NCI-H2029 (cell line): ENCODE data around the gene PTPRG.

Experiments
- DNase-seq: peaks from one replicate; lab custom pipeline; 2025; lab: John Stamatoyannopoulos, UW

PTPRG gene

DNA sequence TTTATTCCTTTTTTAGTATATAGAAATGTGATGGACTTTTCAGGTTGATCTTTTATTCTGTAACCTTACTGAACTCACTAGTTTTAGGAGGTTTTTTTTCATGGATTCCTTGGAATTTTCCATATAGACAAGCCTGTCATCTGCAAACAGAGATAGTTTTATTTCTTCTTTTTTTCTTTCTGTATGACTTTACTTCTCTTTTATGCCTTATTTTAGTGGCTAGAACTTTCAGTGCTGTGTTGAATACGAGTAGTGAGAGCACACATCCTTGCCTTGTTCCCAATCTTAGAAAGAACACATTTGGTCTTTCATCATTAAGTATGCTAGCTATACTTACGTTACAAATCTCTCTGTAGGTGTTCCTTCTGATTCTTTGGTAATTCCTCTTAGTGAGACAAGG lies 336.5 kb downstream of the PTPRG start:
- DNase-seq = no peak

DNA sequence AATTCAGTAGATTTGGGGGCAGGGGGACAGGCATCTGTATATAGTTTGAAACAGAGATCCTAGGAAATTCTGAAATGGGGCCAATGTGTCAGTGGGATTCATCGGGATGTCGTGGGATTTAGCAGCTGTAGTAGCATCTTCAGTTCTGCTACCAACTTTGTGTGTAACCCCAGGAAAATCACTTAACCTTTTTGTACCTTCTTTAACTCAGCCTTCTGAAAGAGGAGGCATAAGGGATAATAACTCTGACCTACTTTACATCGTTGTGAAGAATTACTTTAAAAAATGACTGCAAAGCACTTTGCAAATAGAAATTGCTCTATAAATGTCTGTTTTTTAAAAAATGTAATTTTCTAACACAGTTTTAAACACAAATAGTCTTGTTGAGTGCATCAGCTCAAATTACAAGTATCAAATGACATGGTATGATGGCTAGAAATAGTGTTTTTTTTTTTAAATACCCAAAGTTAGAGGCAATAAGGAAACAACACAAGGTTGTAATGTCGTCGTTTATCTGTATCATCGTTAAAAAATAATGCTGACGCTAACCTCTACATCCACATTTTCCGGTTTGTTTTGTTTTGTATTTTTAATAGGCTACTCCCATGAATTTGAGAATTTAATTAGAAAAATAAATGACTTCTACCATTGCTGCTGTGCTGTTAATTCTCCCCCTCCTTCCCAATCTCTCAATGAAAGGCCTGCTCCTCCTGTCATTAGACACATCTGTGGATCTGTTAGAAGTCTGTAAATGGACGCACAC lies 338.5 kb downstream of the PTPRG start:
- DNase-seq = no peak

DNA sequence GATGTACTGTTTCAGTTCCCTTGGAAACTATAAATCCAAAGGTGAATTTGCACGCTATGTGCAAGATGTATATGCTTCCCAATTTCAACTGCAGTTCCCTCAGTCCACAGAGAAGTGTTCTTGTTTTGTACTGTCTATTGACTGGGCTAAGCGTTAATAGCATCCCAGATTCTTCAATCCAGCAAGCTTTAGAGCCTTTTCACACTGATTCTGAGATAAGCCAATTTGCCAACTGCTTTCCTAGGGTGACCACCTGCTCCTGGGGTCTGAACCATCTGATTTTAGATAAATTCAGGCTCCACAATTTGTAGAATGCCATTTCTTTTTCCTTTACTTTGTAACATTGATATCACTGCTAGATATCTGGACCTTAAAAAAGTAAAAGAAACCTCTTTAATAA lies 340.1 kb downstream of the PTPRG start:
- DNase-seq = no peak

DNA sequence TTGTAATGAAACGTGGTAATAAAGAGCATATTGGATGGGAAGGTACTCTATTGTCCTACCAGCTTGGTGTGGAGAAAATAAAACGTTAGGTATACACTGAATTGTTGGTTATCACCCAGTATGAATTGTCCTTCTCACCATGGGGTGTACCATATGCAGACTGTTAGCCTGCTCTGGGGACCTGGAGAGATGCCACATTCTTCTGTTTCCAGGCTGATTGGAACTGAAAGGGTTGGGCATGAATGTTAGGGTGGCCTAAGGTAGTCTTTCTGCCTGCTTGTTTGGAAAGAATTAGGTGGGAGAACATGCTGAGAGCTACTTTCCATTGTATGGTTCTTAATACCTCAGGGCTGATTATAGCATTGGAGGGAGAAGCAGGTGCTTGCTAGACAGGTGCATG lies 340.6 kb downstream of the PTPRG start:
- no peak for DNase-seq

DNA sequence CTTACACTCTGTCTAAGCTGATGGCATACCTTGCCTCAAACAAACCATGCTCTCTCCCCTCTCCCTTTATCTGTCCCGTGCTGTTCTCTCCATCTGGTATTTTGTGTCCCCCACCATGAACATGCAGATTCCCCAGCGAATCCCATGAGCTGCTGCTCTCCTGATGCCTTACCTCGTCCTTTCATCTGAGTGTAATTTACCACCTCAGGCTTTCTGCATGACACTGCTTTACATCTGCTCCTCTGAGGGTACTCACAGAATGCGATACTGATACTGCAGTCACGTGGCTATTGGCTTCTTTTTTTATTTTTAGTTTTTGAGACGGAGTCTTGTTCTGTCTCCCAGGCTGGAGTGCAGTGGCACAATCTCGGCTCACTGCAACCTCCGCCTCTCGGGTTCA lies 341.7 kb downstream of the PTPRG start:
- DNase-seq = no peak

DNA sequence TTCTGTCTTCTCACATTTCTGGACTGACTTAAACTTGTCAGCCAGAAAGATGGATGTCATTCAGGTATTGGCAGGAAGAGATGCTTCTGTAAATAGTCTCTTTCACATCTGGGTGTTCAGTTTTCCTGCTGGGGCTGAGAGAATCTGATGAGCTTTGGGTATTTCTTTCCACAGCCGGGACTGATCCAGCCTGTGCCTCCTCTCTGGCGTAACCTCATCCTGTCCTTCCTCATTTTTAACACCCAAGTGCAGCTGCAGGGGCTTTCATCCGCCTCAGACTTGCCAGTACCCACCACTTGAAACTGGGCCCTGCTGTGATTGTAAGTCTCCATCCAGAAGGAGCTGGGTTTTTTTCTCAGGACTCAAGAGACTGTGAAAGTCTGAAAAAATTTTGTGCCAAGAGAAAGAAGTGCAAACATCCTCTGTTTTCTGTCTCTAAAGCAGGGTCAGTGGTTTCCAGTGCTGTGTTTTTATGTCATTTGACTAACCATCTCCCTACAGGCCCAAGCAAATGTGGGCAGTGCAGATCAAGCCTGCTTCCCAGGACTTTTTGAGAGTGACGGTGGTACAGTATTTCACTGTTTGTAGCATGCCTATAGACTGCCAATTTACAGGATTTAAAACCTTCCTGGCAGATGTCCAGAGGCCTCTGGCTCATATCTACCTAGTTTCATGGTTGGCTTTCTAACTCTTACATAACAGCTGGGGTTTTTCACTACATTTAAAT lies 342.7 kb downstream of the PTPRG start:
- DNase-seq = no peak

DNA sequence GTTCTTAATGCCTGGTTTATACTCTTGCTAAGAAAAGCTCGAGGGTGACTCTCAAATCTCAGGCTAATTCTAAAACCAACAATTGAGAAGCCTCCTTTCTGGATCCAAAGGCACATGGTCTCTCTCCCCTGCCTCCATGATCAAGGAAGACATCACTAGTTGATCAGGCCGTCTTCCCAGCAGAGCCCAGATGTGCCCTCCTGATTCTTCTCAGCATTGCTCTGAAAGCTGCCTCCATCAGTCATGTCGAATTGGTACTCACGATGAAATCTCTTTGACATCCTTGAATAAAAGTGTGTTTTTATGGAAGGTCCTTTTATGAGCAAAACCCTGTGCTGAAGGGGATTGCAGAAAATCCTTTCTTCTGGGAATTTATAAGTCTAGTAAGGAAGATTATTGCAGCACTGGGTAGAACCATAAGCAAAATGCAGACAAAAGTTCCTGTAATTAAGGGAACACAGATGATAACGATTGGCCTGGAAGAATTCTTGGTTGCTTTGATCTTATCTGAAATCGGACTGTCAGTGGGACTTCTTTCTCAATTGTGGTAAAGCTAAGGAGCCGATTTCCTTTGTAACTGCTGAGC lies 345.9 kb downstream of the PTPRG start:
- DNase-seq = no peak

DNA sequence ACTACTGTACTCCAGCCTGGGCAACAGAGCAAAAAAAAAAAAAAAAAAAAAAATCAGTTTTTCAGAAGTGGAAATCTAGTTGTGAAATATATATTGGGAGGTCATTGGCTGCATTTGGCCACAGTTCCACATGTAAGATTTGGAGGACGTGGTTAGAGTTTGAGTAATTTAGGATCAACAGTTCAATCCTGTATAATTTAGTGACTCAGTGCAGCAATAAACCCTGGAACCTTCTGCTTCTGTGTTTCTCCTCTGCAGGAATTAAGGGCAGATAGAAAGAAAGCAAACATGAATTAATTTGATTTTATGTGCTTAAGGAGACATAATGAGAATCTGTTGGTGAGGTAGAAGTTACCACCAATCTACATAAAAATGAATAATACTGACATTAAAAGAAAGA lies 347.0 kb downstream of the PTPRG start:
- DNase-seq = no peak

DNA sequence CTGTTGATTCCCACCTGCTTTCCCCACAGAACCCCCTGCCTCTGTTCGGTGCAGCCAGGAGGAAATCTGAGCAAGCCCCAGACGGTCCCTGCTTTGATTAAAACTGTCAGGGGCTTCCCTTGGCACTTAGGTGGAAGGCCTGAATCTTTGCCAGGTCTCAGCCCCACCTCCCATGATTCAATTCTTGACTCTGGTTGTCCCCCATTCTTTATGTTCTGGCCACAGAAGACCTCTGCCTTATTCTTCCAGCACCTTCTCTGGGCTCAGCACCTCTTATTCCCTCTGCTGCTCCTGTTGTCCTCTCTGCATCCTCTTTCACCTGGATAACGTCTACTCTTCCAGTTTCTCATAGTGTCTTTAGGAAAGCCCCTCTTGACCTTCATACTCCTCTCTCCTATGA lies 349.4 kb downstream of the PTPRG start:
- no peak for DNase-seq

DNA sequence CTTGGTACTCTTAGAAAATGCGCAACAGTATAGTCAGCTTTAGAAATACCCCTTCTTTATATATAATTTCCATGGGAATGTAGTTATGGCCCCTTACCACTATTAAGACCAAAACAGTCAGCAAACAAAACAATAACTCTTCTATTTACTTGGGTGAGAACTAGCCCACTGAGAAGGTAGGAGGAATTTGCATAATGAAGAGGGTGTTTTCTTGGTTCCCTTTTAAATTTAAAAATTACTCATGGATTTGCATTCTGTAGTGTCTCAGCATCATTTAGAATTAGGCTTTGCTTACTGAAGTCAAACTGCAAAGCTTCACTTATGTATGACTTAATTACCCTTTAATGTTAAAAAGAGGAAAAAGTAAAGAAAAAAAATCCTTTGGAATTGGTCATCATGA lies 350.8 kb downstream of the PTPRG start:
- DNase-seq = no peak

DNA sequence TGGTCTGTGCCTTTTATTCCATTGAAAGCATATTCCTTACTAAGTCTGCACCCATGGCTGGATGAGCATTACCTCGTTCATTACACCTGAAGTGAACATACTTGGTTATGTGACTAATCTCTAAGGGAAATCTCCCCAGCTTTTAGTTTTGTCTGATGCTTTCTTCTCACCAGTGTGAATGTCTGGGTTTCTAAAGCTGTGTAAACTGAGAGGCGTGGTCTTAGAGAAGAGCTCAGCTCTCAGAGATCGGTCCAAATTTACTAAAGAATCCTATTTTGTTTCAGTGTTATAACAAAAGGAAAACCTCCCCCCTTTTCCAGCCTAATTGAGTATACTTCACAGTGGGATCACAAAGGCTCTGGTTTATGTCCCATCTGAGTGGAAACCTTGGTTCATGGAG lies 352.3 kb downstream of the PTPRG start:
- no peak for DNase-seq

DNA sequence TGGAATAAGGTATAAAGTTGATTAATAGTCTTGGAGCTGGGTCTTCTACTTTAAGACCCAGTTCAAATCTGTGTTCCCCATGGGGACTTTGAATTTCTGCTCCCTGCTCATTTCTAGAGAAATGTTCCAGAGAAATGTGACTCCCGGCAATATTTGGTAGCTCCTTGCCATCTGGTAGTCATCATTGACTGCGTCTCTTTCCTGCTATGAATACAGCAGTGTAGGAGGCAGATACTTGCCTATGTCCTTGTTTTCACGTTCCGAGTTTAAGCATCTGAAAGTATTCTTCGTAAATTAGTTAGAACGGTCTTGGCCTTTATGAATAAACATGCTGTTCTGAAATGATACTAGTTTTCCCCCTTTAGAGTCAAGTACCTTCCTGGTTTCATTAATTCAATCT lies 352.9 kb downstream of the PTPRG start:
- DNase-seq = no peak

DNA sequence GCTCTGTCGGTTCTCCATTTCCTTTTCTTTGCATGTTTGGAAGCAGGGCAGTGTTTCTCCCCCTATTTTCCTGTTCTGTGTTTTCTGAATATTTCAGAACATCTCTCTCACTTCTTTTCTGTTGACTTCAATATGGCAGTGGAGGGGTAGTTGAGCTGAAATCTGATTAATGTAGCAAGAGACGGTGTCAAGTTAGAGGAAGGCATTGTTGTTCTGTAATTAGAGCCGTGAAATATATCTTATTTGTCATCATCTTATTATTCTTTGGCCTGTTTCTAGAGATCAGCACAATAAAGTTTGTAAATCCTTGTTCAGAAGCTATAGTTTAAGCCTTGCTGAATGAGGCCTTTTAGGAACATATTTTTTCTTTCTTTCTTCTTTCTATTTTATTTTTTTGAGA lies 353.9 kb downstream of the PTPRG start:
- no peak for DNase-seq

DNA sequence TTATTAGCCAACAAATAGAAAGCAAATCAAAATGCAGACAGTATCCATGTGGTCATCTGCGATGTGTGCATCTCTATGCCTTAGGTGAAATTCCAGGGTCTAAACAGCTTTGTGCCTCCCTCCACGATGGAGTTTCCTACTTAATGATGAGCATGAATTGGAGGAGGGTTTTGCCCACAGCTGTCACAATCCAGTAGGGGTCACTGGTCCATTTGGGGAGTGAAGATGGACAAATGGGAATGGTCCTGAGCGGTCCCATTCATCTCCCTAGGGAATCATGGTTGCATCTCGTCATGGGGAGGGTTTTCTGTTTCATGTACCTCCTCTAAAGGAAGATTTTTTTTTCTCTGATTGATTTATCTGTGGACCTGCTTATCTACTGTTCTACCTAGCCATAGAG lies 358.0 kb downstream of the PTPRG start:
- no peak for DNase-seq

DNA sequence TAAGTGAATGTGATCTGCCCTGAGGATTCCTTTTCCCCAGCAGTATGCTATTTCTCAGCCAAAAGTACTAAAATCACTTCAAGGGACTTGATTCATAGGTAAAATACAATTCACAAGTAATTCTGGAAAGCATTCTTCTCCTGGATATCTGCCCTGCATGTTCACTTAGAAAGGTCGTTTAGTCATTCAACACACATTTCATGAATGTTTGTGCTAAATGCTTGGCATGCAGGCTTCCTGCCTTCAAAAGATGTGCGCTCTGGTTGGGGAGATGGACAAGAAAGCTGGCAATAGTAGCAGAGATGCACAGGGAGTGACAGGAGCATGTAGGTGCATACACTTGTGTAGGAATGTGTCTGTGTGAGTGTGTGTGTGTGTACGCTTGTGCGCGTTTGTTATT lies 360.7 kb downstream of the PTPRG start:
- no peak for DNase-seq

DNA sequence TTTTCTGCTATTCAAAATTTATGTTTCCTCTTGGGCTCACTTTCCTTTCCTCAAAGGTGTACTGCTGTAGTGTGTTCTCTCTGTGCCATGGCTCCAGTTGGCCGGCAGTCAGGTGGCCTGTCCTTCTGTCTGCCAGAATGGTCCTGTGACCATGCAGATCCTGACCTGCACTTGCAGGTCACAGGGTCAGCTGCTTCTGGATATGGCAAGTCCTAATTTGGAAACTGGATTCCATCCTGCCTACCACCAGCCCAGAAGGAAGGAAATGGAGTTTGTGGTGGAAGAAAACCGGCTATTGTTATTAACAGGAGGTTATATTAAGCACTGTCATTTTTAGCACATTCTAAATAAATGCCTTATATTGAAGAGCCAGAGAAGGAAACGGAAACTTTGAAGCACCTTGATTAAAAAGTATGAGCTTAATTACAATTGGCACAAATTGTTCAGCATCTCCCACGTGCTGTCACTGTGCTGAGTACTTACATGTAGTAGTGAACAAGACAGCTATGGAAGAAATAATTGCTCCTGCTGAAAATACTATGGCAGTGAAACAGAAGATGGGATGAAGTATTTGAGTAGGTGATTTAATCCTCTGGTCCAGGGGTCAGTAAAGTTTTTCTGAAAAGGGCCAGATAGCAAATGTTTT lies 362.8 kb downstream of the PTPRG start:
- no peak for DNase-seq

DNA sequence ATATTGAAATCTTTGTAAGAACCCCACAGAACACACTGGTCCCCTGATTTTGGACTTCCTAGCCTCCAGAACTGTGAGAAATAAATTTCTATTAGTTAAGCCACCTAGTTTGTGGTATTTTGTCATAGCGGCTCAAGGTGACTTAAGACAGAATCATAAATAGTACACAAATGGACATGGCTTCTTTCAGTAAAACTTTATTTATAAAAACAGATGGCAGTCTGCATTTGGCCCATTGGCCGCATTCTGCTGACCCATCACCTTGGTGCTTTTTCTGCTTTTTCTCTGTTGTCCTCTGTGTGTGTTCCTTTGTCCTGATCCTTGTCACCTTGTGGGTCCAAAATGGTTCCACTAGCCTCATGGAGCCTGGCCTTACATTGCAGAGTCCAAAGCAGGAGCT lies 363.6 kb downstream of the PTPRG start:
- DNase-seq = no peak

DNA sequence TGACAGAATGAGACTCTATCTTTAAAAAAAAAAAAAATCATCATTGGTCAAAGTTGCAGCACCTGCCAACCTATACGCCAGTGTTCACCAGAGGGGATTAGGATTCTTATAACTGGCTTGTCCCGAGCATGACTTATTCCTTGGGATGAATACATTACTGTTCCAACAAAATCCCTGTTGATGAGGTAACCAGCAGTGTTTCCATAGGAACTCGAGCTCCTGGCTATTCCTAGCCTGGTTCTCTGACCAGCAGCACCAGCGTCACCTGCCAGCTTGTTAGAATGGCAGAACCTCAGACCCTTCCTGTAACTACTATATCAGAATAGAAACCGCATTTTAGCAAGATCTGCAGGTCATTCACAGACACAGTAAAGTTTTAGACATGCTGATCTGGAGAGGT lies 364.4 kb downstream of the PTPRG start:
- no peak for DNase-seq

DNA sequence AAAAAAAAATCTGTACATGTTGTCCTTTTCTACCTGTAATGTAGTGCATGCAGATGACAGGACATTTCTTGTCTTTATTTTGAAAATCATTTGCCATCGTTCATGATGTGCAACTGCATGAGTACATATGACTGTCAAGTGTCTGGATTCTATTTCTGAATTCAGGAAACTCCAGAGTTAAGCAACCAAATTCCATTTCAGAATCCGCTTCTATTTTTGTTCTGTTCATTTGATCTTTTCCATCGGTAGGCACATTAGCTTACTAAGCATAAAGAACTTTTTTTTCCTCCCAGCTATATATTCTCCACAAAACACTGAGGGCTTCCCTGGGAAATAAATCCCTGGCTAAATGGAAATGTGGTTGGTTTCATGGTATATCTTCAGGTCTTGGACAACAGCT lies 365.6 kb downstream of the PTPRG start:
- no peak for DNase-seq

DNA sequence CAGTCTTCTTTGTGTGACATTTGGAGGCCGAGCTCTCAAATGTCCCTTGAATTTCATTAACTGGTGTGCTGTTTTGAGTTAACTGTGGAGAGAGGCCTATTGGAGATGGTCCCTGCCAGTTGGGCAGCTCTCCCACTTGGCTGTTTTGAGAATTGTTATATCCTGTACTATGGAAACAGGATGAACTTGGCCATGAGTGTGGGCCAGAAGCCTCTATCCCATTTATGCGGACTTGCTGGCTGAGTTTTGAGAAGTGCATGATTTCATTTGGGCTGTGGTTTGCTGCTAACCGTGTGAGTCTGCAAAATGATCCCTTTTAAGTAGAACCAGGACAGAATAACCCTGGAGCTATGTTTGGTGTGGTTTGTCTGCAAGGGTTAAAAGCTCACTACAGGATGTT lies 366.0 kb downstream of the PTPRG start:
- no peak for DNase-seq

DNA sequence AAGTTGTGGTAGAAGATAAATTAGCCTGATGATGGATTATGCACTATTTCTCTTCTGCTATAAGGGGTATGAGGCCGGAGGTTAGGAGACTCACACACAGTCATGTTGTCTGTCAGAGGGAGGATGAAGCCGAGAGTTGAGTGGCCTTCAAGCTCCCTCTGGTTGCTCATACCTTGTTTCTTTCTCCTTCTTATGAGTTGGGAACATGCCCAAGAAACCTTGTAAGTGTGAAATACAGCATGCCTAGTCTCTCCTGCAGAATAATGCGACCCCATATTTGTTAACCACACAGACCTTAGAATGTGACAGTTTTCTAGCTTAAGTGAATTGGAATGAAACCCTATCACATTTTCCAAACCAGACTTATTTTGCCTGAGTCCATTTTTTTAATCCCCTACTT lies 366.7 kb downstream of the PTPRG start:
- no peak for DNase-seq

DNA sequence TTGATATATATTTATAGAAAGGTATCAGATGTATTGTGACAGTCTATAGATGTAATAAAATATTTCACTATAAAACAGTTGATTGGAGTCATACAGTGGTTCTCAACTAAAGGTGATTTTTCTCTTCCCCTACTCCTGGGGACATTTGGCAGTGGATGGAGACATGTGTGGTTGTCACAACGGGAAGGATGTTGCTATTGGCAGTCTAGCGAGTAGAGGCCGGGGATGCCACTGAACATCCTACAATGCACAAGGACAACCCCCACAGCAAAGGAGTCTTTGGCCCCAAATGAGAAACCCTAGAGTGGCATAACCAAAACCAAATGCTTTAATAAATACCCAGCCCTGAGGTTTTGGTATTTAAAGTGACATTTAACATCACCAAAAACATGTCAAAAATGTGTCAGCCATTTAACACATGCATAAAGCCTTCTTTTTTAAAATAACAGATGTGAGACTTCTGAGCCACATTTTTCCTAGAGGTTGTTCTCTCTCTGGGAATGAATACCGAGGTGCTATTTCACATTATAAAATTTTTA lies 367.5 kb downstream of the PTPRG start:
- no peak for DNase-seq

DNA sequence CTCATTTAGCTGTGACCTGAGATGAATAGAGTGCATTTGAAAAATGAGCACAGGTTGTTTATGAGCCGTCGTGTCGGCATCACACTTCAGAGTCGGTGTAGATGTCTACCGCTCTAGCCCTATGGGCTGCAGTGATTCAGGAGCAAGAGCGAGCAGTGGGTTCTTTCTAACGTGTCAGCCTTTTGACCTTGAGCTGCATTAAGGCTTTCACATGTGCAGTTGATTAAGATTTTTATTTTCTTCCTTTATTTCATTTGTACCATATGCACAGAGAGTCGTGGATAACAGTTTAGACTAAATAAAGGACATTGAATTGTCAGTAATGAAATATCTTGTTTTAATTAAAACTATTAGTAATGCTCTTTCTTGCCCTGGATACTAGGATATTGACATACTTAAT lies 368.2 kb downstream of the PTPRG start:
- no peak for DNase-seq
